ENCODE measurements around the gene MSL3B.

GRCh38 chr2:233844836-233845235, 23.4 kb downstream of the MSL3B start:
- TF ChIP-seq POLR2A (IDR thresholded peaks at IDR 0.05; ENCODE audit: low read depth, low read length) (no peak), POLR2AphosphoS5 (IDR thresholded peaks at IDR 0.05; ENCODE audit: low read depth, low read length) (no peak), PAX5 (IDR thresholded peaks at IDR 0.05; ENCODE audit: insufficient read depth, low read length, severe bottlenecking) (no peak), SPI1 (IDR thresholded peaks at IDR 0.05; ENCODE audit: low read depth, low read length) (no peak)

Data from GM12891 (cell line).